DOHH2 (cell line): ENCODE measurements around the gene TWF2.

Experiments used
- EZH2phosphoT487 ChIP-seq: fragments of 200-600 bp; sonication (generic); IDR thresholded peaks from 2 replicates; pipeline ENCODE4 v1.6.1; 2017; ENCODE audit warnings: borderline replicate concordance, mild to moderate bottlenecking, antibody characterized with exemption, low read length, moderate library complexity, mixed read lengths
- TF ChIP-seq, protein P1 (sequence below): fragments of 200-600 bp; sonication (generic); IDR thresholded peaks from one replicate; pipeline ENCODE4 v1.5.1; 2014; ENCODE audit warnings: antibody characterized with exemption, mild to moderate bottlenecking, low read depth, low read length; ENCODE audit not compliant: poor library complexity, severe bottlenecking

DNA sequence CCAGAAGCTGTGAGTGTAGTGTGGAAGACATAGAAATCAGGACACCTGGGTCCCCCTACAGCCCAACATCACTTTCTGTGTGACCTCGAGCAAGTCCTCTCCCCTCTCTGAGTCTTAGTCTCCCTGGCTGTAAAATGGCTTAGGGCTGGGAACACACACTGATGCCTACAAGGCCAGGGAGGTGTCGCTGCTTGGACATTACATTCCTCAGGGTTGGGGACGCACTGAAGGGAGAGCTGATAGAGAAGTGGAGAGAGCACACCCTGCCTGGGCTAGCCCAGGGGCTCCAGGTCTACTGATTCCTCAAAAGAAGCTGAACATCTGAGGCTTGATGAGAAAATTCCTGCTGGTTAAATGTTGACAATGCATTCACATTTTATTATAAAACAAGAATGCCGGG lies 47.3 kb downstream of the TWF2 start:
- TF ChIP-seq, protein P1, sequence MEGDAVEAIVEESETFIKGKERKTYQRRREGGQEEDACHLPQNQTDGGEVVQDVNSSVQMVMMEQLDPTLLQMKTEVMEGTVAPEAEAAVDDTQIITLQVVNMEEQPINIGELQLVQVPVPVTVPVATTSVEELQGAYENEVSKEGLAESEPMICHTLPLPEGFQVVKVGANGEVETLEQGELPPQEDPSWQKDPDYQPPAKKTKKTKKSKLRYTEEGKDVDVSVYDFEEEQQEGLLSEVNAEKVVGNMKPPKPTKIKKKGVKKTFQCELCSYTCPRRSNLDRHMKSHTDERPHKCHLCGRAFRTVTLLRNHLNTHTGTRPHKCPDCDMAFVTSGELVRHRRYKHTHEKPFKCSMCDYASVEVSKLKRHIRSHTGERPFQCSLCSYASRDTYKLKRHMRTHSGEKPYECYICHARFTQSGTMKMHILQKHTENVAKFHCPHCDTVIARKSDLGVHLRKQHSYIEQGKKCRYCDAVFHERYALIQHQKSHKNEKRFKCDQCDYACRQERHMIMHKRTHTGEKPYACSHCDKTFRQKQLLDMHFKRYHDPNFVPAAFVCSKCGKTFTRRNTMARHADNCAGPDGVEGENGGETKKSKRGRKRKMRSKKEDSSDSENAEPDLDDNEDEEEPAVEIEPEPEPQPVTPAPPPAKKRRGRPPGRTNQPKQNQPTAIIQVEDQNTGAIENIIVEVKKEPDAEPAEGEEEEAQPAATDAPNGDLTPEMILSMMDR = no peak
- TF ChIP-seq EZH2phosphoT487 = no peak
